Ishikawa (cell line): ENCODE results near the gene AAGAB.

Experiments used
- CEBPB ChIP-seq: IDR thresholded peaks from 2 replicates; pipeline ENCODE4 v1.6.1; 2012
- CREB1 ChIP-seq: IDR thresholded peaks from 2 replicates; pipeline ENCODE4 v1.6.1; 2012; ENCODE audit warnings: low read depth
- EGR1 ChIP-seq: IDR thresholded peaks from 2 replicates; pipeline ENCODE4 v1.6.1; 2012
- EP300 ChIP-seq: IDR thresholded peaks from 2 replicates; pipeline ENCODE4 v1.6.1; 2012; ENCODE audit warnings: borderline replicate concordance
- FOXM1 ChIP-seq: IDR thresholded peaks from 2 replicates; pipeline ENCODE4 v1.6.1; 2012; ENCODE audit warnings: low read depth, borderline replicate concordance
- NFIC ChIP-seq: IDR thresholded peaks from 2 replicates; pipeline ENCODE4 v1.6.1; 2012
- RAD21 ChIP-seq: IDR thresholded peaks from 2 replicates; pipeline ENCODE4 v1.6.1; 2012; ENCODE audit warnings: low read depth
- TAF1 ChIP-seq: IDR thresholded peaks from 2 replicates; pipeline ENCODE4 v1.6.1; 2012; ENCODE audit warnings: low read depth, mild to moderate bottlenecking
- TCF12 ChIP-seq: IDR thresholded peaks from 2 replicates; pipeline ENCODE4 v1.6.1; 2012; ENCODE audit warnings: low read depth
- TEAD4 ChIP-seq: IDR thresholded peaks from 2 replicates; pipeline ENCODE4 v1.6.1; 2012
- YY1 ChIP-seq: IDR thresholded peaks from 2 replicates; pipeline ENCODE4 v1.6.1; 2012; ENCODE audit warnings: low read depth
- ZBTB7A ChIP-seq: IDR thresholded peaks from 2 replicates; pipeline ENCODE4 v1.6.1; 2012; ENCODE audit warnings: low read depth
- TF ChIP-seq, protein P1 (sequence below): IDR thresholded peaks from 2 replicates; pipeline ENCODE4 v1.6.1; 2012; ENCODE audit warnings: low read depth, mild to moderate bottlenecking
- TF ChIP-seq, protein P2 (sequence below): IDR thresholded peaks from 2 replicates; pipeline ENCODE4 v1.6.1; 2012

DNA sequence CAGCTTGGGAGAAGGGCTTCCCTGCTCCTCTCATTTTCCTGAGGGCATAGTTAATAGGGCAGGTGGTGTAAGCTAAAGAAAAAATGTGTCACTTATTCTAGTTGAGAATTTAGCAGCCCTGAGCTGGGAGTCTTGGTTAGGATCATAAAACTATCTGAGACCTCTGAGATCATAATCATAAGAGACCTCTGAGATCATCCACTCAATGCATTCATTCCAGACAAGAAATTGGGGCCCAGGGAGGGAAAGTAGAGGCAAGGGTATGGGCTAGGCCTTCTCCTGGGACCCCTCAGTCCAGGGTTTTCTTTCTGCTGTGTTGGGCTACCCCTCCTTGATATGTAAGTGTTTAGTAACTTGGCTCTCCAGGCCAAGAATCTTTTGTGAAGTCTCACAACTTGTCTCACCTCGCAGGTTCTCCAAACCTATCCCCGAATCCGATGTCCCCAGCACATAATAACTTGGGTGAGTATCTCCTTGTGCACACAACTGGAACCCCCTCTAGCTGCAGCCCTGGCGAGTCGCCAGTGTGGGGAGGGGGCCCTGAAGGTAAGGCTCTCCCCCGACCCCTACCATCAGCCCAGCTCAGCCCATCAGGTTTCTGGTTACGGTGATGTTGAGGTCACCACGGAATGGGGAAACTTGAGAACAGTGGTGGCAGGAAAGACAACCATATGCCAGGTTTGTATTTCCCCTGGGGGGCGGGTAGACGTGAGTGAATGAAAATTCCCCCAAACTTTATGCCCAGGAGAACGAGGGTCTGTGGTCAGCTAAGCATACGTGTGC, 84.1 kb downstream of the AAGAB start:
- TF ChIP-seq FOXM1 (no peak), TAF1 (no peak), CREB1 (no peak), TEAD4 (no peak), RAD21 (no peak), ZBTB7A (no peak), EP300 (no peak), TCF12 (no peak), EGR1 (no peak), NFIC (no peak), CEBPB (no peak), YY1 (no peak)
- TF ChIP-seq, protein P1, sequence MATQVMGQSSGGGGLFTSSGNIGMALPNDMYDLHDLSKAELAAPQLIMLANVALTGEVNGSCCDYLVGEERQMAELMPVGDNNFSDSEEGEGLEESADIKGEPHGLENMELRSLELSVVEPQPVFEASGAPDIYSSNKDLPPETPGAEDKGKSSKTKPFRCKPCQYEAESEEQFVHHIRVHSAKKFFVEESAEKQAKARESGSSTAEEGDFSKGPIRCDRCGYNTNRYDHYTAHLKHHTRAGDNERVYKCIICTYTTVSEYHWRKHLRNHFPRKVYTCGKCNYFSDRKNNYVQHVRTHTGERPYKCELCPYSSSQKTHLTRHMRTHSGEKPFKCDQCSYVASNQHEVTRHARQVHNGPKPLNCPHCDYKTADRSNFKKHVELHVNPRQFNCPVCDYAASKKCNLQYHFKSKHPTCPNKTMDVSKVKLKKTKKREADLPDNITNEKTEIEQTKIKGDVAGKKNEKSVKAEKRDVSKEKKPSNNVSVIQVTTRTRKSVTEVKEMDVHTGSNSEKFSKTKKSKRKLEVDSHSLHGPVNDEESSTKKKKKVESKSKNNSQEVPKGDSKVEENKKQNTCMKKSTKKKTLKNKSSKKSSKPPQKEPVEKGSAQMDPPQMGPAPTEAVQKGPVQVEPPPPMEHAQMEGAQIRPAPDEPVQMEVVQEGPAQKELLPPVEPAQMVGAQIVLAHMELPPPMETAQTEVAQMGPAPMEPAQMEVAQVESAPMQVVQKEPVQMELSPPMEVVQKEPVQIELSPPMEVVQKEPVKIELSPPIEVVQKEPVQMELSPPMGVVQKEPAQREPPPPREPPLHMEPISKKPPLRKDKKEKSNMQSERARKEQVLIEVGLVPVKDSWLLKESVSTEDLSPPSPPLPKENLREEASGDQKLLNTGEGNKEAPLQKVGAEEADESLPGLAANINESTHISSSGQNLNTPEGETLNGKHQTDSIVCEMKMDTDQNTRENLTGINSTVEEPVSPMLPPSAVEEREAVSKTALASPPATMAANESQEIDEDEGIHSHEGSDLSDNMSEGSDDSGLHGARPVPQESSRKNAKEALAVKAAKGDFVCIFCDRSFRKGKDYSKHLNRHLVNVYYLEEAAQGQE: no peak
- TF ChIP-seq, protein P2, sequence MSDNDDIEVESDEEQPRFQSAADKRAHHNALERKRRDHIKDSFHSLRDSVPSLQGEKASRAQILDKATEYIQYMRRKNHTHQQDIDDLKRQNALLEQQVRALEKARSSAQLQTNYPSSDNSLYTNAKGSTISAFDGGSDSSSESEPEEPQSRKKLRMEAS: no peak
